Stimulated activated CD8-positive, alpha-beta memory T cell treated with anti-CD3 and anti-CD28 coated beads, Interleukin-4, amount 100 ng/mL, for 1 hour (primary cell): ENCODE measurements around the gene ZBTB20.
"Not testable (repeated sequence)": the region's sequence is repeated elsewhere in the genome, so short reads cannot be mapped to it uniquely, and the experiment has no call there.

Experiments
- DNase-seq, 2 donors: peaks; one replicate each; pipeline ENCODE4 v3.0.0-alpha.2; 2020; ENCODE audit warnings: low read depth in 2 of 2, low spot score in 1 of 2

The ZBTB20 gene

DNA sequence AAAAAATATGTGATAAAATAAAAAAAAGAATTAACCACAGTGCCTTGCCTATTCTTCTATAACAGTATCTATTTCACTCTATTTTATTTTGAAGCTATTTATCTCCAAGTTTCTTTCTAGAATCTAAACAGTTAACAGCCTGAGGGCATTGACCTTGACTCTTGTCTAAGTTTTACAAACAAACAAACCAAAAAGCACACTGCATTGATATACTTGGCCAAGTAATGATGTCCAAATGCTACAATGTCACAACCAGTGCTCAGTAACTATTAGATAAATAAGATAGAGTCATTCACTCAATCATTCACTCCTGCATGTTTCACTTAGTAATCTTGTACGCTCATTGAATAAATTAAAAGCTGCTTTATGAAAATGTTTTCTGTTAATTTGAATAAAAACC lies 466.8 kb downstream of the ZBTB20 start:
- no peak for DNase-seq

DNA sequence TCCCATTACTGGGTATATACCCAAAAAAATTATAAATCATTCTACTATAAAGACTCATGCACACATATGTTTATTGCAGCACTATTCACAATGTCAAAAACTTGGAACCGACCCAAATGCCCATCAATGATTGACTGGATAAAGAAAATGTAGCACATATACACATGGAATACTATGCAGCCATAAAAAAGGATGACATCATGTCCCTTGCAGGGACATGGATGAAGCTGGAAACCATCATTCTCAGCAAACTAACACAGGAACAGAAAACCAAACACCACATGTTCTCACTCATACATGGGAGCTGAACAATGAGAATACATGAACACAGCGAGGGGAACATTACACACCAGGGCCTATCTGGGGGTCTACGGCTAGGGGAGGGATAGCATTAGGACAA lies 467.3 kb downstream of the ZBTB20 start:
- not testable (repeated sequence) for DNase-seq

- no peak for DNase-seq
Measured at GRCh38 chr3:114675104-114675503, 472.0 kb downstream of the ZBTB20 start.

GRCh38 chr3:114674036-114674435 lies 473.1 kb downstream of the ZBTB20 start:
- no peak for DNase-seq

DNA sequence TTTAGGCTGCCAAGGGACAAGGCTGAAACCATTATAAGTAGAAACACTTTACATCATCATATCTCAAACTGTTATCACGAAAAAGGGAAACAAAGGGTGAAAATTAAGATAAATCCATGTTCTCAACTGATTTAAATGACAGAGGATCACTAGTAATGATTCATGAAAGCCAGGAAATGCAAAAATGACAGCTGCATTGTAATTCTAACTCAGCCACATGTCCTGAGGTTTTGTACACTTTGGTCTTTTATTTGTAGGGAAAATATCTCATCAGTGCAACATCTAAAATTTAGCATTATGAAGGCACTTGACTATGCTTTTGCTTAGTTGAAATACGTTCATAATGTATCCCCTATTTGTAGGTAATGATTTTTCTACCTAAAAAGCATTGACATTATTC lies 473.6 kb downstream of the ZBTB20 start:
- DNase-seq: no peak

- no peak for DNase-seq
Measured at GRCh38 chr3:114672692-114673447, 474.2 kb downstream of the ZBTB20 start.

GRCh38 chr3:114671741-114672510 lies 475.2 kb downstream of the ZBTB20 start:
- no peak for DNase-seq

- no peak for DNase-seq
Measured at GRCh38 chr3:114669614-114670013, 477.5 kb downstream of the ZBTB20 start.

DNA sequence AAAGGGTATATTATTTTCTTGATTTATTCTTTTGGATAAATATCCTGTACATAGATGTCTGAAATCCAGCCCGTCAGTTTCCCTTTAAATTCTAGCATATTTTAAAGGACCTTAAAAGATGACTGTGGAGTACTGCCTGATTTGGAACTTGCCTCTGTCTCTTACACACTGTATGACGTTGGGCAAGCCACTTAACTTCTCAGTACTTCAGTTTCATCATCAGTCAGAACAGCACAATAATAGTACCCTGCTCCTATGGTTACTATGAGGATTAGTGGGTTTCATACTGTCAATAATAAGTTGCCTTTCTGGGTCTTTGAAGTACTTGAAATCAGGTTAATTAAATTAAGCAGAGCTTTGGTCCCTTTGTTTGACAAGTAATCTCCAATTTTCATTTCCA lies 479.0 kb downstream of the ZBTB20 start:
- DNase-seq: no peak

DNA sequence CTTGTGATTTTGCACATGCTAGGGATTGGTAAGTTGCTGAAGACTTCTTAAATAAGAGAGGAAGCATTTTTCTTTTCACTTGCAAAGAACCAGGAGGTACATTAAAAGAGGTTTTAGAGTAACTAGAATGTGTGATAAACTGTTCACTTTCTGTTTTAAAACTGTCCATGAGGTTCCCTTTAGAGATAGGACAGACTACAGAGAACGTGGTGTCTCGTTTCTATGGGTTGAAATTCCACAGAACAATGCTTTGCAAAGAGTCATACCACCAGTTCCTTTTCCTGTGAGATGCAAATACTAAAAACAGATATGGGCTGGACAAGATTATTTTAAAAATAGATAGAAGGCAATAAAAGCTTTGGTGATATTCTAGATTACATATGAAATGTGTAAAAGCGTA lies 480.5 kb downstream of the ZBTB20 start:
- DNase-seq: no peak

GRCh38 chr3:114664006-114664405 lies 483.1 kb downstream of the ZBTB20 start:
- no peak for DNase-seq

- no peak for DNase-seq
Measured at GRCh38 chr3:114660808-114661207, 486.3 kb downstream of the ZBTB20 start.

DNA sequence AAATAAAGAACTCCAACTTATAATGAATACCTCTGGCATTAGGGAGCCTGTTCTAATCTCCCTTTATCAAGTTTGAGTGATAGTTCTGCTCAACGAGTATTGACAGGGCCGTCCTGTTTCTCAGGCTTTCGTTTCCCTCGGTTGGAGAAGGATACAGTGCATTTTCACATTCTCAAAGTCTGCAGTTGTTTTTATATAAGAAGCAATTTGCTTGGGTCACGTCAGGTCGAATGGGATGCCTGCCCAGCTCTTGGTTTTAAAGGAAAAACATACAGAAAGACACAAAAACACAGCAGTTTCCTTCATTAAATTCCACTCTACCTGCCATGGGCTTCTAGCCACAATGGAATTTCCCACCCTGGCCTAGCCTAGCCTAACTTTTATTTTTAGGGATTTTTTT lies 487.0 kb downstream of the ZBTB20 start:
- DNase-seq: no peak

- no peak for DNase-seq
Measured at GRCh38 chr3:114659109-114660061, 487.7 kb downstream of the ZBTB20 start.

DNA sequence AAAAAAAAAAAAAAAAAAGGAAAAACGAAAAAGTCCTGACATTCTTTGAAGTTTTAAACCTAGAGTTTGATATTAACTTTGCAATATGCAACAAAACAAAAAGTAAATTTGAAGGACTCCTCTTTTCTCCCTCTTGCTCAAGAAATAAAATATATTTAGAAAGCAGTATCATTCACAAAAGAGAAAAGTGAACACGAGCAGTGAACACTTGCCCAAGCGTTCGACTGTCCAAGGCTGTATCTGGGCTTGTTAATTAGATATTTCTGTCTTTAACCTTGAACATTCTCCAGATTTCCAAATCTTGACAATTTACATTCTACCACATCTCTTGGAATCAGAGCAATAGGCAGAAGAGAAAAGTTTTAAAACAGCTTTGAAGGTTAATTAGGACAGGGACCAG lies 495.5 kb downstream of the ZBTB20 start:
- DNase-seq: no peak

DNA sequence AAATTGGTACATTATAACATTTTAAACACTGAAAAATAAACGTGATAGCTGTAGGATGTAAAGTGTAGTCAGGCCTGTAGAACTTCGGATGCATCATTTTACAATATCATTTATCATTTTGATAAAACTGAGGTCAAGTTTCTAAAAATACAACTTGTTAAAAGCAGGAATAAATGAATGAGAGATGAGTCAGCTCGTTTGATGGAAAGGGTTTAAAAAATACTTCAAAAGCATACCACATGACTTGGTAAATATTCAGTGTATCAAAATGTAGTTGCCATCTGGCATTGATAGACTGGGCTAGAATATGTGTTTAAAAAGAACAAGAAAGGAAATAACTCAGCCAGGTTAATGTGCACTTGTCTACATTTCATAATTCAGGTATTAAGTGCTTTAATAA lies 496.3 kb downstream of the ZBTB20 start:
- DNase-seq: no peak

GRCh38 chr3:114649331-114649730 lies 497.8 kb downstream of the ZBTB20 start:
- DNase-seq: no peak

DNA sequence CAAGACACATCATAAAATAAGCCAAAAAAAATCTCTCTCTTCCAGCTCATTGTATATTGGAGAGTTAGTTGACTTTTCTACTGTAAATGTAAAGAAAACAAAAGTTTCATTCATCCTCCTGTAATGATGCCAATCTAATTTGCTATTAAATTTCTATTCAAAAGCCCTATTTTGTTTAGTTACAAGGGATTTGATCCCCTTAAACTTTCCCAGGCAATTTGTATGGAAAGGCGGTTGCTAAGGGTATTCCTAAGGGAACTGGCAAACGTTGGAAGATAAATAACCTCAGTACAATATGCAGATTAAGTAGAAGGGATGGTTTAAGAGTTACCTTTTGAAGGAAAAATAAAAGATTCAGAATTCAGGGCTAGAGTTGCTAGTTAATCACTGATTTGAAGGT lies 500.6 kb downstream of the ZBTB20 start:
- no peak for DNase-seq

DNA sequence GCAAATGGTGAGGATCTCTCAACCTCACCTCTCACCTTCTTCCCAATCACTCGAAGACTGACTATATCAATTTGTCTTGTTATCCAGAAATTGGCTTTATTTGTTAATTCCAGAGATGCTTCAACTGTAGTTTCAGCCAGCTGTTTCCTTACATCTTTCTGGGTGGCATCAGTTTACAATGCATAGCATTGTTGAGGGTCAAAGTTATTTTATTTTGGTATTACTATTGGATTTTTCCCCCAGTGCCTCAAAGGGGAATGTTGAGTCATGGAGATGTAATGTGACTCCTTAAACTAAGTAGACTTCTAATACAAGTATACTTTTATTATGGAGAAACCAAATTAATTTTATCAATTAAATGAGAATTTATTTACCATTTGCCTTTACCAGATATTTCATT lies 501.7 kb downstream of the ZBTB20 start:
- DNase-seq: no peak

- no peak for DNase-seq
Measured at GRCh38 chr3:114644367-114644766, 502.7 kb downstream of the ZBTB20 start.

- DNase-seq: no peak
Measured at GRCh38 chr3:114642951-114643741, 503.9 kb downstream of the ZBTB20 start.
